Inflammatory macrophage treated with lipopolysaccharide for 1 hour (primary cell): Measurements from ENCODE around the gene PNMA5.
A peak's percentile ranks its signal among the peaks of the same experiment; 100 is the strongest.
"Not testable (repeated sequence)": the region's sequence is repeated elsewhere in the genome, so short reads cannot be mapped to it uniquely, and the experiment has no call there.

Experiments
- DNase-seq, 2 donors: peaks; one replicate each; pipeline ENCODE4 v3.0.0-alpha.2; 2020 to 2022

Gene PNMA5

GRCh38 chrX:152993933-152994332 lies at the start of gene PNMA5:
Gene PNMA5 (minus strand): TSS chrX:152994116. CDS start chrX:152991598, 2,518 bp downstream.
- no peak for DNase-seq

DNA sequence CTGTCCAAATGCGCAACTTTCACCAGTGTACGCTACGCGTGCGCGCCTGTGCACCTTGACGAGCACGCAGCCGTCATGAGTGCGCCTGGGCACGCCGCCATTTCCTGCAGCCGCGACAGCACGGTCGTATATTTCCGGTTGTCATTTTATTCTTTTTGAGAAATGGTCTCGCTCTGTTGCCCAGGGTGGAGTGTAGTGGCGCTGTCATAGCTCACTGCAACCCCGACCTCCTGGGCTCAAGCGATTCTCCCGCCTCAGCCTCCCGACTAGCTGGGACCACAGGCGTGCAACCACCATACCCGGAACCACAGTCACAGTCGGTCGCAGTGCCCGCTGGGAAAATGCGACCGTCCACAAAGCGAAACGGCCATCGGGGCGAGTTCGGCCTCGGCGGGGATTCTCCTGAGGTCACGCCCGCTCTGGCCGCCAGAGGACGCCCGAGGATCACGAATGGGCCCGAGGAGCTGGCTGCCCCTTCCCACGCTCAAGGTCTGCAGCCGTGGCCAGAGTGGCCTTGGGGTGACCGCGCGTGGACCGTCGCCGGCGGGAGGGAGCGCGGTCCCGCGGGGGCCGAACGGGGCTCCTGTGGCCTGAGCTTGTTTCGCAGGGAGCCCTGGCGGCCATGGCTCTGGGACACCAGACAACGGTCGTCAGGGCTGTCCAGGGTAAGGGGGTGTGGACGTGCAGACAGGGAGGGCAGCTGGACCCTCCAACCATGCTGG lies 38.6 kb upstream of the PNMA5 start:
- peak; percentile 57 to 86 for DNase-seq

DNA sequence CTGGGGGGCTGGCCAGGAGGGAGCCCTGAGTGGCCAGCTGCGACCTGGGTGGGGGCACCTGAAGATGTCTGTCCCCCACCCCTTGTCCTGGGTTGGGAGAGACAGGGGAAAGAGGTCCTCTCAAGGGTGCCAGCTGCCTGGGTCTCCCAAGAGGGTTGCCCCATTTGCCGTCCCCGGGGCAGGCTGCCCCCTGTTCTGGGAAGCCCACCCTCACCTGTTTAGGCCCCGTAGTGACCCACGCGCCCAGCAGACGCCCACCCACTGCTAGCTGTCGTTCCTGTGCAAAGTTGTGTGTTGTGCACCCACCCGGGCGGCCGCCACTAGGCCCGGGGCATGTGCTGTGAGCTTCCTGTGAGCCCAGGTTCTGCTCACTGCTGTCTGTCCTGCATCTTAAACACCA lies 36.9 kb upstream of the PNMA5 start:
- no peak for DNase-seq

DNA sequence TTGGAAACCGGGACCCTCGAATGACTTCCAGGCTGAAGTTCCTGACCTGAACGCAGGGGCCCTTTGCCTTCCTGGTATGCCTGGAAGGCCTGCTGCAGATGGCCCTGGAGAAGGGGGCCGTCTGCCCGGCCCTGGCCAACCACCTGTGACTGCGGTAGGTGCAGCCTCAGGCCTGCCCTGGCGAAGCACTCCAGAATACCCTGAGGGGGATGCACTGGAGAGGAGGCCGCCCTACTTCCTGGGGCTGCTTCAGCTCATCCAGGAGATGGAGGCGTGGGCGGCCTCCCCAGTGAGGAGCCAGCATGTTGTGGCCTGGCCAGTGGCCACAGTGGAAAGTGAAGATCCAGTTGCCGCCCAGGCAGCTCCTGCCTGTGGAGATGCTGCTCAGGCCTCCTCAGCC lies 36.0 kb upstream of the PNMA5 start:
- DNase-seq, result no peak

GRCh38 chrX:153029162-153029561 lies 35.2 kb upstream of the PNMA5 start:
- DNase-seq, result no peak

DNA sequence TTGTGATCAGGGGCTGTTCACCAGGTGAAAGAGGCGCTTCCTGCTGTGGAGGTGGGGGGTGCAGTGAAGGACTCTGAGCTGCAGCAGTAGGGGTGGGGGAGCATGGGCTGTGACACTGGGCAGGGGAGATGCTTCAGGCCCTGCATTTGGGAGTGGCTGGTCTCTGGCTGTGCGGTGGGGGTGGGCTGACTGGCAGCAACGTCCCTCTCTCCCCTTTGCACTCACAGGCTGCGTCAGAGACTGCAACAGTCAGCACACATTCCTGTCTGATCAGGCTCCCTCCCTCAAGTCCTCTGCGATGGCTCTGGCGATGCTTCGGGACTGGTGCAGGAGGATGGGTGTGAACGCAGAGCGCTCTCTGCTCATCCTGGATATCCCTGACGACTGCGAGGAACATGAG lies 34.6 kb upstream of the PNMA5 start:
- not testable (repeated sequence) for DNase-seq

DNA sequence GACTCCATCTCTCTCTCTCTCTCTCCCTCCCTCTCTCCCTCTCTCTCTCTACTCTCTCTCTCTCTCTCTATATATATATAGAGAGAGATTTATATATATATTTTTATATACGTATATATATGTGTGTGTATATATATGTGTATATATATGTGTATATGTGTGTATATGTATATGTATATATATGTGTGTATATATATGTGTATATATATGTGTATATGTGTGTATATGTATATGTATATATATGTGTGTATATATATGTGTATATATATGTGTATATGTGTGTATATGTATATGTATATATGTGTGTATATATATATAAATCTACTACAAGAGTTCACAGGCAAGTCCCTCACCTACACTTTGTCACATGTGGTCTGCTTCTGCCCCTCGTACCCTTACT lies 32.6 kb upstream of the PNMA5 start:
- DNase-seq, result not testable (repeated sequence)

DNA sequence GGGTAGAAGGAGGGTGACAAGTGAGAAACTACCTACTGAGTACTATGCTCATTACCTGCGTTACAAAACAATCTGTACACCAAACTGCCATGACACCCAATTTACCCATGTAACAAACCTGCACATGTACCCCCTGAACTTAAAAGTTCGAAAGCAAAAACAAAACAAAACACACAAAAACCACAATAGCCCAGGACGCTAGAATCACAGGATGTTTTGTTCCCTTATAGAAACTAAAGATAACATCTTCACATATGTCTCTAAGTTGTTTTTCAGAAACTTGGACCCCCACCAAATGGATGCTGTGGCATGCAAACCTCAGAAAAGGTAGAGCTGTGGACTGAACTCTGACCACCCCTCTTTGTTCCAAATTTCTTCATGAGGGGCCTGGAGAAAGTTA lies 25.2 kb upstream of the PNMA5 start:
- DNase-seq, result no peak

DNA sequence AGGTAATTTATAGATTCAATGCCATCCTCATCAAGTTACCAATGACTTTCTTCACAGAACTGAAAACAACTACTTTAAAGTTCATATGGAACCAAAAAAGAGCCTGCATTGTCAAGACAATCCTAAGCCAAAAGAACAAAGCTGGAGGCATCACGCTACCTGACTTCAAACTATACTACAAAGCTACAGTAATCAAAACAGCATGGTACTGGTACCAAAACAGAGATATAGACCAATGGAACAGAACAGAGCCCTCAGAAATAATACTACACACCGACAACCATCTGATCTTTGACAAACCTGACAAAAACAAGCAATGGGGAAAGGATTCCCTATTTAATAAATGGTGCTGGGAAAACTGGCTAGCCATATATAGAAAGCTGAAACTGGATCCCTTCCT lies 23.3 kb upstream of the PNMA5 start:
- DNase-seq, result not testable (repeated sequence)

GRCh38 chrX:153004780-153005179 lies 10.9 kb upstream of the PNMA5 start:
- DNase-seq, result no peak

DNA sequence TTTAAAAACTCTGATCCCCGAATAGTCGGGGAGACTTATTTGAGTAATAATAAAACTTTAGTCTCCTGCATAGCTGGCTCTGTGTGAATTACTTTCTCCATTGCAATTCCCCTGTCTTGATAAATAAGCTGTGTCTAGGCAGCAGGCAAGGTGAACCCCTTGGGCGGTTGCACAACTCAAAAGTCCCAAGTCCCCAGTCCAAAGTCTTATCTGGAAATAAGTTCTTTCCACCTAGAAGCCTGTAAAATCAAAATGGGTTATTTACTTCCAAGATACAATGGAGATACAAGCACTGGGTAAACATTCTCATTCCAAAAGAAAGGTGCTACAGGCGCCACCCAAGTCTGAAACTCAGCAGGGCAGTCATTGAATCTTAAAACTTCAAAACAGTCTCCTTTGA lies 10.1 kb upstream of the PNMA5 start:
- DNase-seq, result no peak

DNA sequence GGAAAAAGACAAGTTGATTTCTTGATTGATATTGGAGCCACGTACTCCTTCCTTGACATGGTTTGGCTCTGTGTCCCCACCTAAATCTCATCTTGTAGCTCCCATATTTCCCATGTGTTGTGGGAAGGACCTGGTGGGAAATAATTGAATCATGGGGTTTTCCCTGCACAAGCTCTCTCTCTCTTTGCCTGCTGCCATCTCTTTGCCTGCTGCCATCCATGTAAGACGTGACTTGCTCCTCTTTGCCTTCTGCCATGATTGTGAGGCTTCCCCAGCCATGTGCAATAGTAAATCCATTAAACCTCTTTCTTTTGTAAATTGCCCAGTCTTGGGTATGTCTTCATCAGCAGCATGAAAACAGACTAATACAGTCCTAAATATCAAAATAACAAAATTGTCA lies 8.3 kb upstream of the PNMA5 start:
- not testable (repeated sequence) for DNase-seq

GRCh38 chrX:152997337-152997736 lies 3.4 kb upstream of the PNMA5 start:
- no peak for DNase-seq

GRCh38 chrX:152992115-152992514 lies 1.8 kb downstream of the PNMA5 start:
- DNase-seq, result no peak

DNA sequence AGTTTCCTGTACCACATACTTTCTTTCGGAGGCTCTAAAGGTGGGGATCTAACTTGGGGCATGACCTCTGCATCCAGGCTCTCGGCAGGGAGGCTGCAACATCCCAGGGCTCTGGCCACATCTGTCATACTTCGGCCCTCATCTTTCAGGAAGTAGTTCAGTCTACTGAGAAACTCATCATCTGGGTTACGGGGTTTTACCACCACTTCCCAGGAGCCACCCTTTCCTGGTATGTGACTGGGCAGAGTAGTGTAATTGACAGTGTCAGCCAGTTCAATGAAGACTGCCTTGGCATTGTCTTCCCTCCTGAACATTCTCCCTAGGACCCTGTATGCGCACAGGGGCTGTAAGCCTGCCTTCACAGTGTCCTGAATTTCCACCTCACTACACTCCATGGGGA lies 2.8 kb downstream of the PNMA5 start:
- peak in 1 of 2 donors; percentile 12 for DNase-seq

- DNase-seq, result no peak
Observed at GRCh38 chrX:152989292-152989658, 4.6 kb downstream of the PNMA5 start.

DNA sequence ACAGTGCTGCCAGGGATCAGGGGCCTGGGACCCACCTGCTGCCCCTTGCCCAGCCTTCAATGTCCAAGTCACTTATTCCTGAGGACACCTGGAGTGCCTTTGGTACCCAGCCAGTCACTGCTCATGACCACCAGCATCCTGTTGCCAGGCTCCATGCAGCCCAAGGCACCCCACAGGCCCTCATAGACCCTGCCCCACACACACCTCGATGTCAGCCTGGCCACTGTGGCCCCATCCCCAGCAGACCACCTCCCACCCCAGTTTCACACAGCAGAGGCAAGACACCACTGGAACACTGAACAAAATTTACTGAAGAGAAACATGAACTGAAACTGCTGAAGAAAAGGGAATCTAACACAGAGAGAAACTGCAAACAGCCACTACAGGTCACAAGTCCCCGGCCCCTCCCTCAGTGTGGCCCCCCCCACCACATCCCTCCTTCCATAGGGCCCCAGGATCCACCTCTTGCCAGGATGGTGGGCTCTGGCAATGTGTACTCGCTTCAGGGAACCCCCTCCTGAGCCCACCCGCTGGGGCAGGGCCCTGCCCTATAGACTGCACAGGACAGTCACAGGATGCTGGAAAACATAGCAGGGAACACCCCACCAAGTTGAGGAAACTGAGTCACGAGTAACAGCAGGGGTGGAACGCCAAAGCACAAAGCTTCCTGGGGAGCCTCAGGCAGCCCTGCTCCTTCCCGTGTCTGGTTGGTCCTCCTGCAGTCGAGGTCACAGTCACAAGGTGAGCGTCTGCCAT lies 5.2 kb downstream of the PNMA5 start:
- DNase-seq, result no peak

DNA sequence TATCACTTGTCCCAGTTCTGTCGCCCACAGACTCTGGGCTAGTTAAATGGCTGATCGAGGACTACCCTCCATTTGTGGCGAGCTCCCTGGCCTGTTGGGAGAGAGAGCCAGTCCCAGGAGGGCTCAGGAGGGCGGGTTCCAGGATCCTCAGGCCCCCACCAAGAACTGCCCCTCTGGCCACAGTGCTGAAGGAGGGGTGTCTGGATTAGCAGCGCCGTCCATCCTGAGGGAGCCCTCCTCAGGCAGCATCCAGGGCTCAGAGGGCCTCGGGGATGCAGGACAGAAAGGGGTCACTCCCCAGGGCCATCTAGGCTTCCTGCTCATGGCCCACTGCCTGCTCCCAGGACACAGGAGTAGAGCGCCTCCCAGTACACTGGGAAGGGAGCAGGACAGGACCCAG lies 6.1 kb downstream of the PNMA5 start:
- DNase-seq, result no peak

DNA sequence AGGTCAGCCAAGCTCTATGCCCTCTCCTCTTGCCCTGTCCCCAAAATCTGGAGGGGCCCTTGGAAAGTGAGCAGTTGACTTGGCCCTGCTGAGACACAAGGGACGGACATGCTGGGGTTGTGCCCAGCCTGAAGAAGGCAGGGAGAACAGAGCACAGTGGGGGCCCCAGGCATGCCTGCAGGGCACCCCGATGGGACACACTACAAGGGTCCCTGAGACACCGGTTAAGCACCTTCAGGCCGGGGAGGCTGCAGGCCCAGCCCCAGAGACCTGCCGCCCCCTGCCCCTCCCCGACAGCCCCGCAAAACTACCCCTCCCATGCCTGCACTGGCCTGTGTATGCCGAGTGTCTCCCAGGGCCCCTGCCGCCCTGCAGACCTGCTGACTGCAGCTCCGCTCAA lies 6.8 kb downstream of the PNMA5 start:
- DNase-seq, result not testable (repeated sequence)

GRCh38 chrX:152985383-152985782 lies 8.5 kb downstream of the PNMA5 start:
- not testable (repeated sequence) for DNase-seq

- DNase-seq, result no peak
Observed at GRCh38 chrX:152968193-152968592, 25.7 kb downstream of the PNMA5 start.

- no peak for DNase-seq
Observed at GRCh38 chrX:152960115-152960514, 33.8 kb downstream of the PNMA5 start.

DNA sequence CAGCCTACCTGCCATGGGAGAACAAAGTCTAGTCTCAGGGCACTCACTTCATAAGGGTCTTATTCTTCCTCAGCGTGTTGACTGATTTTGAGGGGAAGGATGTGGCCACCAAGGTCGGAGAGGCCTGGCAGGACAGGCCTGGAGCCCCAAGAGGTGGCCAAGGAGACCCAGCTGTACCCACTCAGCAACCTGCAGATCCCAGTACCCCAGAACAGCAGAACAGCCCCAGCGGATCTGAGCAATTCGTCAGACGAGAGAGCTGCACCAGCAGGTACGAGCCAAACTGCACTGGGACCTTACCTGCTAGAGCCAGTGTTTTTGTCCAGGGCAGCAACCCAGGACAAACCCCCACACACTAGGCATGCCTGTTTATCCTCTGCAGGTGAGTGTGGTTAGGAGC lies 34.3 kb downstream of the PNMA5 start:
- no peak for DNase-seq
